Right lobe of liver (tissue), 4 donors: Measurements from ENCODE around the gene ALK.

Experiments
- CTCF ChIP-seq, 4 donors: fragments of 200-600 bp in 3 of 4; fragments of 450-650 bp in 1 of 4; IDR thresholded peaks; one replicate each; pipeline versions ENCODE4 v1.5.1 to v1.8.0; 2016 to 2022; ENCODE audit warnings: antibody characterized with exemption in 4 of 4, mild to moderate bottlenecking in 2 of 4
- POLR2A ChIP-seq: fragments of 450-650 bp; IDR thresholded peaks from one replicate; pipeline ENCODE4 v1.6.1; 2017; ENCODE audit warnings: antibody characterized with exemption, mild to moderate bottlenecking
- donor health status: DM: no; HTN: no; CAD: no.
- donor health status: DM: no; HTN: no; CAD: no.
- donor health status: DM: no; HTN: yes; CAD: no.

GRCh38 chr2:29377788-29378187 is 543.6 kb downstream of the ALK start:
- TF ChIP-seq POLR2A, result no peak
- TF ChIP-seq CTCF (IDR thresholded peaks at IDR 0.05), result no peak
